Measurements from ENCODE around the gene NEIL1. TPM values are rescaled to one million over a fixed set of nuclear protein-coding genes. Genes with fewer than 3 reads are reported as not detected.

Gene NEIL1
- total RNA-seq, 2 donors from 2014 or later = 20.2 to 25.7 TPM

DNA sequence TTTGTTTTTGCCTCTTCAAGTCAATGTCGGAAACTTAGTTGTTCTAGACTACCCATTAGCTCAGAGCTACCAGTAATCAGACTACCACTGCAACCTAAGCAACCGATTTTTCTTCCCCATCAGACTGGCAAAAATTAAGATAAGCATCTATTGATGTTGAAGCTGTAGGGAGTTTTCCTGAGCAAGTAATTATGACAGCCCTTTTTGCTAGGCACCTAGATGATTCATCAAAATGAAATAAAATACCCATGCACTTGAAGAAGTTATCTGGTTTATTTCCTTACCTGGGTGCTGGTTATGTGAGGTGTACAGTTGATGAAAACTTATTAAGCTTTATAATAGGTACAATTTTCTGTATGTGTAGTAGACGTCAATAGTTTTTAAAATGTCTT lies 11.5 kb upstream of the NEIL1 start:
- no peaks in the 10 kb centered on the region for H3K4me1 ChIP-seq (ENCODE audit: control insufficient read depth, insufficient read depth, low read length)
- H3K9ac ChIP-seq (ENCODE audit: extremely low read depth, low read length, poor library complexity, severe bottlenecking) = peak overlapping the region; percentile 83
- H3K27ac ChIP-seq (ENCODE audit: low read depth, low read length) = no peak overlapping the region
- peak overlapping the region; percentile 87 for H3K4me3 ChIP-seq (ENCODE audit: low read length)
- Mint-ChIP-seq H3K4me1 (peaks cover 14% of the 10 kb centered on the region), H3K27ac (peak overlapping the region; percentile 98), H3K4me3 (peak overlapping the region; percentile 92), H3K36me3 (ENCODE audit: low read depth) (peaks cover 10% of the 10 kb centered on the region), H3K27me3 (ENCODE audit: insufficient read depth) (no peaks in the 10 kb centered on the region), H3K9me3 (no peaks in the 10 kb centered on the region)
- TF ChIP-seq CTCF (conservative IDR thresholded peaks at IDR 0.05) = no peak
- H3K27me3 ChIP-seq (ENCODE audit: control insufficient read depth, insufficient read depth, low read length, poor library complexity, severe bottlenecking) = no peaks in the 10 kb centered on the region
- H3K9me3 ChIP-seq (ENCODE audit: control insufficient read depth, low read length) = no peaks in the 10 kb centered on the region
- H3K36me3 ChIP-seq (ENCODE audit: control insufficient read depth, insufficient read depth, low read length) = peaks cover 13% of the 10 kb centered on the region
- DNase-seq = no peak
- WGBS, 2 experiments (ENCODE audit: insufficient coverage in 1 of 2, insufficient read length in 1 of 2) = 22 to 69% methylated on average over 1 to 3 of the region's 3 CpGs

- Histone ChIP-seq H3K9me3 (ENCODE audit: control insufficient read depth, low read length) (no peaks in the 10 kb centered on the region), H3K9ac (ENCODE audit: extremely low read depth, low read length, poor library complexity, severe bottlenecking) (peak within 1 kb of the TSS; percentile 83), H3K36me3 (ENCODE audit: control insufficient read depth, insufficient read depth, low read length) (peaks cover 18% of the 10 kb centered on the region), H3K4me1 (ENCODE audit: control insufficient read depth, insufficient read depth, low read length) (no peaks in the 10 kb centered on the region), H3K27me3 (ENCODE audit: control insufficient read depth, insufficient read depth, low read length, poor library complexity, severe bottlenecking) (no peaks in the 10 kb centered on the region), H3K4me3 (ENCODE audit: low read length) (peak within 1 kb of the TSS; percentile 87), H3K27ac (ENCODE audit: low read depth, low read length) (peak within 1 kb of the TSS; percentile 52)
- H3K27me3 Mint-ChIP-seq (ENCODE audit: insufficient read depth) = no peaks in the 10 kb centered on the region
- peak within 1 kb of the TSS; percentile 92 for H3K4me3 Mint-ChIP-seq
- peaks cover 14% of the 10 kb centered on the region for H3K4me1 Mint-ChIP-seq
- peak; percentile 99 for DNase-seq
- peak within 1 kb of the TSS; percentile 98 for H3K27ac Mint-ChIP-seq
- WGBS, 2 experiments (ENCODE audit: insufficient coverage in 1 of 2, insufficient read length in 1 of 2) = 2 to 4% methylated on average over 27 to 42 of the region's 42 CpGs
- H3K9me3 Mint-ChIP-seq = no peaks in the 10 kb centered on the region
- no peak for TF ChIP-seq CTCF (conservative IDR thresholded peaks at IDR 0.05)
- H3K36me3 Mint-ChIP-seq (ENCODE audit: low read depth) = peaks cover 14% of the 10 kb centered on the region
Observed at GRCh38 chr15:75335705-75336355, 11.0 kb upstream of the NEIL1 start, which contains the start of gene COMMD4. COMMD4 (plus strand) TSS chr15:75336063; CDS start chr15:75336090, 27 bp downstream.

DNA sequence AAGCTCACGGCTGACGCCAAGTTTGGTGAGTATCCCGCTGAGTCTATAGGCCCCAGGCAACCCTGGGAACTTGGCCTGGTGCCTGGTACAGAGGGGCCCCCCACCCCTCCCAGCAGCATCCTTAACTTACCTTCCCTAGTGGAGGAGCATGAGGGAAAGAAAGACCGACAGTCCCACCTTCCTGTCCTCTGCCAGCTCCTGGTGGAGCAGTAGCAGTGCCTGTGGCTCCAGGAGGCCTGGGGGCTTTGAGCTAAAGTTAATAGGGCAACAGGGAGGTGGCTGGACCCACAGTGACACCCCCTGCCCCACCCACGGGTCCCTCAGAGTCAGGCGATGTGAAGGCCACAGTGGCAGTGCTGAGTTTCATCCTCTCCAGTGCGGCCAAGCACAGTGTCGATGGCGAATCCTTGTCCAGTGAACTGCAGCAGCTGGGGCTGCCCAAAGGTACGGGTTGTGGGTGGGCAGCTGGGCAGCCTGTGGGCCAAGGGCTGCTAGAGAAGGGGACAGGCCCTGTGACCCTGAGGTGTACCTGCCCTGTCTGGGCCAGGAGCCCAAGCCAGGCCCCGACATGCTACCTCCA lies 8.1 kb upstream of the NEIL1 start:
- Mint-ChIP-seq H3K4me1 (peaks cover 14% of the 10 kb centered on the region), H3K27ac (no peak overlapping the region), H3K36me3 (ENCODE audit: low read depth) (peaks cover 16% of the 10 kb centered on the region), H3K27me3 (ENCODE audit: insufficient read depth) (no peaks in the 10 kb centered on the region), H3K4me3 (no peak overlapping the region), H3K9me3 (no peaks in the 10 kb centered on the region)
- DNase-seq = no peak
- Histone ChIP-seq H3K4me3 (ENCODE audit: low read length) (no peak overlapping the region), H3K9ac (ENCODE audit: extremely low read depth, low read length, poor library complexity, severe bottlenecking) (no peak overlapping the region), H3K27me3 (ENCODE audit: control insufficient read depth, insufficient read depth, low read length, poor library complexity, severe bottlenecking) (no peaks in the 10 kb centered on the region), H3K27ac (ENCODE audit: low read depth, low read length) (no peak overlapping the region), H3K4me1 (ENCODE audit: control insufficient read depth, insufficient read depth, low read length) (no peaks in the 10 kb centered on the region), H3K36me3 (ENCODE audit: control insufficient read depth, insufficient read depth, low read length) (peaks cover 24% of the 10 kb centered on the region), H3K9me3 (ENCODE audit: control insufficient read depth, low read length) (no peaks in the 10 kb centered on the region)
- 94 to 98% methylated on average over 6 to 11 of the region's 11 CpGs for WGBS, 2 experiments (ENCODE audit: insufficient coverage in 1 of 2, insufficient read length in 1 of 2)
- TF ChIP-seq CTCF (conservative IDR thresholded peaks at IDR 0.05) = no peak

Measured in endodermal cell (in vitro differentiated cells).